Measurements from ENCODE around the gene KRT84.
"Not testable (repeated sequence)": the region's sequence is repeated elsewhere in the genome, so short reads cannot be mapped to it uniquely, and the experiment has no call there.

The KRT84 gene

DNA sequence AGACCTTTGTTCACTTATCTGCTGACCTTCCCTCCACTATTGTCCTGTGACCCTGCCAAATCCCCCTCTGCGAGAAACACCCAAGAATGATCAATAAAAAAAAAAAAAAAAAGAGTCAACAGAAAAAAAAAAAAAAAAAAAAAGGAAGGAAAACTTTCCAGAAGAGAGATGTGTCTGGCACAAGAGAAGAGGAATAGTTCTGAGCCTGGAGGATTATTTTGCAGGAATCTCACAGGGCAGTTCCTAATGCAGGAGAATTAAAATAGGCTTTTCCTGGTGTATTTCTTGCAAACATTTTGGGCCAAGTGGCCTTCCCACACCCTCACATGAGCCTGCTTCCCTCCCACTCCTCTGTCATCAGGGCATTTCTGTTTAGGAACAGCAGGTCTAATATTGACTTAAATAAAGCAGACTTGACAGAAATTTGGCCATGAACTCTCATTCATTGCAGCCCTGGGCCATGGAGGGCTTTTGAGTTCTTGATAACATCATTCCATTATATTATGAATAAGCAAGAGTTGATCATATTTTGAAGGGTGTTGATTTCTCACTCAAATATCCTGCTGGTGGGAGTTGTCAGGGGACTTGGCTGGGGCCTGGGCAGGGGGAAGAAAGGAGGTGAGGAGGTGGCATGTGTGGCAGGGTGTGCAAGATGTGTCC lies 25.3 kb upstream of the KRT84 start:
- not testable (repeated sequence) for DNase-seq (ENCODE audit: low read depth in 2 of 2)

DNA sequence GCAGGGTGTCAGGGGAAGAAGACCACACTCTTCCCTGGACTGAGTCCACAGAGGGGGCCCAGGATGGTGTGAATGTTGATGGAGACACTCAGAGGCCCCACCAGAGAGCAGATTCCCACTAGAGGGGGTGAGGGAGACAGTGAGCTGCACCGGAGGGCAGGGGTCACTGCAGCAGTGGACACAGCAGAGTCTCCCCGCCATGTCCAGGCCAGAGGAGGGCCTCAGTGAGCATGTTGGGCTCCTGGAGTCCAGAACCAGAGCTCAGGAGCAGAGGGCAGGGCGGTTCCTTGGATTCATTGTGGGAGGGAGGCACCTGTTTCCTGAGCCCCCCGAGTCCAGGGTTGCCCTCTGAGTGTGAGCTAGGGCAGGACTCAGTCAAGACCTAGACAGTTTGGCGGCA lies 22.5 kb upstream of the KRT84 start:
- no peak for DNase-seq (ENCODE audit: low read depth in 2 of 2)

DNA sequence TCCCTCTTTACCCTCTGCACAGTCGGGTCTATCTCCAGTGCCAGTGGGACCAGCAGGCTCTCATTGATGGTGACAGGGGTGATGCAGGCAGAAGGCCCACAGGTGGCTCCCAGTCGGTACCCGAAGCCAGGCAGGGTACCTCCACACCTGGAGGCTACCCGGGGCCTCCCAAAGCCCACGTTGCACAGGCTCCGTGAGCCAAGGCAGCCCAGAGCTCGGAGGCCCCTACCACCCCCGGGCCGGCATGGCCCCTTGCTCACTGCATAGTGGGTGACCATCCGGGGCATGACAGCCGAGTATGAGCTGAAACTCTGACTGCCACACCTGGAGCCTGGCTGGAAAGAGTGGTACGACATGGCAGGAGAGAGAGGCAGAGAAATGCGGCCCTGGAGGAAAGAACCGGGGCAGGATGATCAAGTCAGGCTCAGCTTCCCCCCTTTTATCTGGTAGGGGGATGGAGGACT lies 20.5 kb upstream of the KRT84 start, which contains the start of gene KRT82:
KRT82 (minus strand) TSS at position 414 of the 464 bp plus-strand sequence; CDS start at position 356, 58 bp downstream.
- no peak for DNase-seq (ENCODE audit: low read depth in 2 of 2)

DNA sequence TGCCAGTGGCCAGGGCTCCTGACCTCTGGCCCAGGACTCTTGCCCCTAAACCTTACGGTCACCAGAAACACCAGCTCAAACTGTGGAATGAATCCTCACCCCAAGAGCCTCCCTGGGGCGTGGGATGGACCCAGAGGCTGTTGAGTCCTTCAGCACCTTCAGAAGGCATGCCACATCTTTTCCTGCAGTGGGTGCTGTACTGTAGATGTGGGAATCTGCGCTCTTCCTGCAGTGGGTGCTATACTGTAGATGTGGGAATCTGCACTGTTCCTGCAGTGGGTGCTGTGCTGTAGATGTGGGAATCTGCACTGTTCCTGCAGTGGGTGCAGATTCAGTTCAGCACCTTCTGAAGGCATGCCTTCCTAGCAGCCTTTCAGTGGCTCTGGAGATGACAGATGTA lies 19.5 kb upstream of the KRT84 start:
- no peak for DNase-seq (ENCODE audit: low read depth in 2 of 2)

DNA sequence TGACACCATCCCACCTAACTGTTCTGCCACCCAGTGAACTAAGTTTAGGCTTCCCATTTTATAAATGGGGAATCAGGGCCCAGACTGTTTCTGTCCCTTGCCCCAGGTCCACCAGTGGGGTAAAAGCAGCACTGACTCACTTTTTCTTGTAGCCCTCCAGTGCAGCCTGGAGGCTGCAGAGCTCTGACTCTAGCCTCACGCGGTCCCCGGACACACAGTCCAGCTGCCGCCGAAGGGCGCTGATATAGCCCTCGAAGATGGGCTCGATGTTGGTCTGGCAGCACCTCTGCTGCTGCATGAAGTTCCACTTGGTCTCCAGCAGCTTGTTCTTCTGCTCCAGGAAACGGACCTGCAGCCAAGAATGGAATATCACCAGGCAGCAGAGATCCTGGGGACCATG lies 18.1 kb upstream of the KRT84 start:
- no peak for DNase-seq (ENCODE audit: low read depth in 2 of 2)

DNA sequence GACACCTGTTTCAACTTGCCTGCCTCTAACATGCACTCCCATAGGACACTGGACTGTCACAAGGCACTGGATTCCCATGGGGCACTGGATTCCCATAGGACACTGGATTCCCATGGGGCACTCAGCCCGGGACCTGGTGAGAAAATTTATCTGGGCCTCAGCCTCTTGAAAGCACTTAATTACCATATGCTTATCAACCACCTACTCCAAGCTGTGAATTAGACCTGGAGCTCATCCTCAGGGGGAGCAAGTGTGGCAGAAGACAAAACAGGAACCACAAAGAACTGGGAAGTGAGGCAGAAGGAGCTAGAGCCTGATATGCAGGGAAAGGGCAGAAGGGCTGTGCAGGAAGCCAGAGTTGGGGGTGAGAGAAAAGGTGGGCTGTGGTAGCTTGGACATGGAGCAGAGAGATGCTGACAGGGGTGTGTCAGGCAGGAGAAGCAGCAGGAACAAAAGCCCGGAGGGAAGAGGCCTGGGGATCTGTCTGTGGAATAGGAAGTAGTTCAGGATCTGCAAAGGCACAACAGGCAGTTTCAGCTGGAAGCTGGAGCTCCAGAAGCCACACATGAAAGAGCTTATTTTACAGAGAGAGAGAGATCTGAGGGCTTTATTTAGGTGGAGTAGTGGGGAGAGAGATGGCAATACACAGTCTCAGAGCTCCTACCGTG lies 17.6 kb upstream of the KRT84 start:
- no peak for DNase-seq (ENCODE audit: low read depth in 2 of 2)

DNA sequence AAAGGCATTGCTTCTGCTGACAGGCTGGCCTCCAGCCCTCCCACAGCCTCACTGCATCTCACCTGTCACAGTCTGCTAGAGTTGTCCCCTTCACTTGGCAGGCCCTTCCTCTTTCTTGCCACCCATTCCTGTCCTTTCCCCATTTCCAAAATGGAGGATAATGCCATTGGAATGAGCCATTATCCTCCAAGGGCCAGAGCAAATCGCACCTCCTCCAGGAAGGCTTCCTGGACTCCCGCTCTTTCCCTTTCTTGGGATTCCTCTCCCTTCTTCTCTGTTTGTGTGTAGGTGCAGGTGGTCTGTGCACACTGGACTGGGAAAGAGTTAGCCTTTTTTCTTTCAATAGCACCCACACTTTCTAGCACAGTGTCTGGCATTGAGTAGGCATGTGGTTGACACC lies 16.9 kb upstream of the KRT84 start:
- DNase-seq (ENCODE audit: low read depth in 2 of 2), result no peak

DNA sequence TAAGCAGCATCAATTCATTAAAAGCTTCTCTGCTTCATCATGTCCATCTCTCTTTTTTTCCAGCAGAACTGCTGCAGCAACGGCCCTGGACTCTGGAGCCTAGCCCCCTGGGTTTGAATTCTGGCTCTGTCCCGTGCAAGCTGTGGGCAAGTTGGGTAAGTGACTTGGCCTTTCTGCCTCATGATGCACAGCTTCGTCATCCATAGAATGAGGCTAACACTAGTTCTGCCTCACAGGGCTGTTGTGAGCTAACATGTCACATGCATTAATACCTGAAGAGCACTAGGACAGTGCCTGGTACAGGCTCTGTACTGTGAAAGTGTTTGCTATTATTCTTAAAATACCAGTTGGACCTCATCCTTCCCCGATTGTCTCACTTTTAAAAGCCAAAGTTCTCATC lies 16.5 kb upstream of the KRT84 start:
- DNase-seq (ENCODE audit: low read depth in 2 of 2), result no peak

DNA sequence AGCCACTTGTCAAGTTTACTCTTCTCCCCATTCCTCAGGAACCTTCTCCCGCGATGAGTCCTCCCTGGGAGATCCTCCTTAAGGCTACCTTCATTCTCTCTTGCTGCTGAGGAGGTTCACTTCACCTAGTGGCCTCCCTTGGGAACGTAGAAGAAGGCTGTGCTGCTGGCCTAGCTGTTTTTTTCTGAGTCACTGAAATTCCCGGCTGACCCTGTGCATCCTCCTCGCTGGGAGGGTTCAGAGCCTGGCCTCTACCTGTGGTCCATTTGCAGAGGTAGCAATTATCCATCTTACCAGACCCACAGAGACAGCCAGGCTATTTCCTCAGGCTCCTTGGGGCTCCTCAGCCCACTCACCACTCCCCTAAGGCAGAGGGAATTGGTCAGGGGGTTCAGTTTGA lies 16.1 kb upstream of the KRT84 start:
- no peak for DNase-seq (ENCODE audit: low read depth in 2 of 2)

DNA sequence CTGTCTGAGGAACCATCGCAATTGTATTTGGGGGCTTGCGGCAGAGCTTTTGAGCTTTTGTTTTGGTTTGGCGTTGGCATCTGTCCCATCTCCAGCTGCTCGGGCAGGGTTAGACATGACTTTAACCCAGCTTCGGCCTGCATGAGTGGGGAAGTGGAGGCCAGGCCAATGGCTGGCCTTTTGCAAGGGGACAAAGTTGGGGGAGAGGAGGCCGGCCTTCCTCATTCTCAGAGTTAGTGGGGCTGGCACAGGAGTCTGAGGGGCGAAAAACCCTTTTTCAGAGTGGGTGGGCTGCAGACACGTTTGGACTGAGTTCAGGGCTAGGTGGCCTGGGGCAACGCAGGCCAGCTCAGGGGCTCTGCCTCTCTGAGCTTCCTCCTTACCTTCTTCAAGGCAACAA lies 15.5 kb upstream of the KRT84 start:
- DNase-seq (ENCODE audit: low read depth in 2 of 2), result no peak

DNA sequence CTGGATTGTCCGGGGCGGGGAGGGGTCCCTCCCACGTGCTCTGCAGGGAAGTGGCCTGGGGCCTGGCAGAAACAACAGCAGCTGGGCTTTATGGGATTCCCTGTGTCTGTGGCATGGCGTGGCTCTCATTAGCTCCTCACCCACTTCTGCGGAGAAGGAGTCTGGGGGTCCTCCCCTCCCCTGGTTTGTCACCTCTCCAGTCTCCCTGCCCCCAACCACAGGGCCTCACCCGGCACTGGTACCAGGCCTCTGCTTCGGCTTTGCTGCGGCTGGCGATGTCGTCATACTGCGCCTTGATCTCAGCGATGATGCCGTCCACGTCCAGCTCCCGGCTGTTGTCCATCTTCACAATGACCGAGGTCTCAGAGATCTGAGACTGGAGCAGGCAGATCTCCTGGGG lies 14.3 kb upstream of the KRT84 start:
- DNase-seq (ENCODE audit: low read depth in 2 of 2), result no peak

DNA sequence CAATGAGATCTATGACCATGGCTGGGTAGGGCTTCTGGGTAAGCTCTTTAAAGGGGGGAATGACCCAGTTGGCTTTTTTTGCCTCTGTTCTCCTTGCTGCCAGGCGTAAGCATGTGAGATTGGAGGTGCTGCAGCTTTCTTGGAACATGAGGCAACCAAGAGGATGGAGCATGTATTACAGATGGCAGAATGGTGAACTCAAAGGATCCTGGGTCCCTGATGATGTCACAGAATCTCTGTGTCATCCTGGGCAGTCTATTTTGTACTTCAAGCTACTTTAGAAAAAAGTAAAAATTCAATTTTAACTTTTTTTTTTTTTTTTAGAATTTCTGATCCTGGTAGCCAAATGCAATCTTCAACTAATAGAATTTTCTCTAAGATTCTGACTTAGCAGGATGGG lies 12.7 kb upstream of the KRT84 start:
- DNase-seq (ENCODE audit: low read depth in 2 of 2), result no peak

DNA sequence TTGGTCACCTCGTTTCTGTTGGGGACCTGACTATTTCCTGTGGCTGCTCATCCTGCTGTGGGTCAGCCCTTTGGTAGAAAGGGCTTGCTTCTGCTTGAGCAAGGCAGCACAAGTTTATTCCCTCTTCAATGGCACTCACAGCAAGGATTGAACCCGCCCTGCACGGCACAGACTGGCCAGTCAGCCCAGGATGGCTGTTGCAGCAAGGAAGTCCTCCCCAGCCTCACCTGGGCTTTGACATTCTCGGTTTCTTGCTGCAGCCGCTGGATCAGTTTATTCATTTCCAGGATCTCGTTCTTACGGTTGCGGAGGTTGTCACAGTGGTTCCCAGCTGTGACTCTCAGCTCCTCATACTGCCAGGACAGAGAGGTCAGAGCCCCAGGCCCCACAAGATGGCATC lies 11.2 kb upstream of the KRT84 start:
- no peak for DNase-seq (ENCODE audit: low read depth in 2 of 2)

DNA sequence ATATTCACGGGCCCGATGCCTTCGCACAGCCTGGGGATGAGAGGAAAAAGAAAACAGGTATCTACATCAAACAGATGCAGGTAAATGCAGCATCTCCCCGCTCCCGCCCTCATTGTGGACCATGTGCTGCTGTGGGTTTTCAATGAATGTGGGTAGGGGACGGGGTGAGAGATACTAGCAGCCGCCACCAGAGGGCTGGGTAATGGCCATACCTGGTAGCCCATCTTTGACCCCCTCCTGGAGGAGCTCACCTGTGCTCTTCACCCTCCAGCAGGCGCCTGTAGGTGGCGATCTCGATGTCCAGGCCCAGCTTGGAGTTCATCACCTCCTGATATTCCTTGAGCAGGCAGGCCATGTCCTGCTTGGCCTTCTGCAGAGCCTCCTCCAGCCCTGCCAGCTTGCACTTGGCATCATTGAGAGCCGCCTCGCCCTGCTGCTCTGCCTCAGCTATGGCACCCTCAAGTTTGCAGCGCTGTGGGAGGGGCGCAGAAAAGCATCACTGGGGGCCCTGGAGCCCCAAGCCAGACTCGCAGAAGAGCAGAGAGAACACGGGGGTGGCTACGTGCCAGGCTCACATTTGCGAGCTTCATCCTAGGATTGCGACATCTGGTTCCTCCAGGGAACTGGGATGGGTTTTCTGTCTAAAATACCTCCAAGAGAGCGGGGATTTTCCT lies 10.4 kb upstream of the KRT84 start:
- no peak for DNase-seq (ENCODE audit: low read depth in 2 of 2)

DNA sequence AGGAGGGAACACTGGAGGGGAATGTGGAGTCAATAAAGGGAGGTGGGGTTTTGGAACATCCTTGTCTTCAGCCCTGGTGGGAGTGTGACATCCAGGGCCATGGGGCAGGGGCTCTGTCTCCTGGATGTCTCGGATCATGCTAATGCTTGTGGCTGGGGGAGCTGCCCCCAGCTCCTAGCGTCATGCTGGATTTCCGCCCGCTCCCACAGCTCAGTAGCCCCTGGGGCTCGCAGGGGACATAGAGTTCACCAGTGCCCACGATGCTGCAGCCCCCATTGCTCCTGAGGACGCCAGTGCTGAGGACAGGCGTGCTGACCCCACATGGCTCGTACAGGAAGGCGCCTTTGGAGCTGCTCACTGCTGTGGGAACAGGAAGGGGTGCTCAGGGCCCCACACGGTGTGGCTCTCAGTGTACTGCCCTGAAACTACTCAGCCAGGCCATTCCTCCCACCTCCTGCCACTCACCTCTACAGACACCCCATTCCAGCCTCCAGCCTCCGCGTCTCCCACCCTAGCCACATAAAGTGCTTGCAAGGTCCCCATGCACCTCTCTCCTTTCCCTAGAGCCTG lies 9.5 kb upstream of the KRT84 start:
- no peak for DNase-seq (ENCODE audit: low read depth in 2 of 2)

DNA sequence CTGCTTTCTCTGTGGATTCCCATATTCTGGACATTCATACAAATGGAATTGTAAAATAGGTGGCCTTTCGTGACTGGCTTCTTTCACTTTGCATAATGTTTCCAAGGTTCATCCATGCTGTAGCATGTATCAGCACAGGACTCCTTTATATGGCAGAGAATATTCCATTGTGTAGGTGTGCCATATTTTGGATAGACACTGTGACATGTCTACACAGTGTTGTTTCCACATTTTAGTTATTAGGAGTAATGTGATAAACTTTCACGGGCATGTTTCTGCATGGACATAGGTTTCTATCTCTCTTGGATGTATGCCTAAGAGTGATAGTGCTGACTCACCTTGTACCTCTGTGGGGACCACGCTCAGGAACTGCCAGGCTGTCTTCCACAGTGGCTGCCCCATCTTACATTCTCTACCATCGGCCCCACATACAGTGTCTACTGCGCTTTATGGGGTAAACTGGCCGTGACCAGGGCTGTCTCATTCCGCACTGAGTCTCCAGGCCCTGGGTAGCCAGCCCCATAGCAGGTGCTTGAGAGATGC lies 7.1 kb upstream of the KRT84 start:
- DNase-seq (ENCODE audit: low read depth in 2 of 2), result no peak

DNA sequence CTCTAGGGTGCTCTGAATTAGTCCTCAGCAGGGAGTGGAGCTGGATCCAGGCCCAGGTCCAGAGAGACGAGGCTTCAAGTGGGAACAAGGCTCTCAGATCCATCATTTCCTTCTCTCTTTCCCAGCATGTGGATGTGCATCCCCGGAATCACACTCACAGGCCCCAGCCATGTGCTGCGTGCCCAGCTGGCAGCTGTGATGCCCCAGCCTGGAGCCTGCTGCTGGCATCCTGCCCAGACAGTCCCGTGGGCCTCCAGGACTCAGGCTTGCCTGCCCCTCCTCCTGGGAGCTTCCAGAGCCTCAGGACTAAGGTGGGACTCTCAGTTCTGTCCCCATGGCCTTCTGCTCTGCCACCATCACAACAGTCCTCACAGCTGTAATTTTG lies 6.2 kb upstream of the KRT84 start:
- DNase-seq (ENCODE audit: low read depth in 2 of 2), result no peak

DNA sequence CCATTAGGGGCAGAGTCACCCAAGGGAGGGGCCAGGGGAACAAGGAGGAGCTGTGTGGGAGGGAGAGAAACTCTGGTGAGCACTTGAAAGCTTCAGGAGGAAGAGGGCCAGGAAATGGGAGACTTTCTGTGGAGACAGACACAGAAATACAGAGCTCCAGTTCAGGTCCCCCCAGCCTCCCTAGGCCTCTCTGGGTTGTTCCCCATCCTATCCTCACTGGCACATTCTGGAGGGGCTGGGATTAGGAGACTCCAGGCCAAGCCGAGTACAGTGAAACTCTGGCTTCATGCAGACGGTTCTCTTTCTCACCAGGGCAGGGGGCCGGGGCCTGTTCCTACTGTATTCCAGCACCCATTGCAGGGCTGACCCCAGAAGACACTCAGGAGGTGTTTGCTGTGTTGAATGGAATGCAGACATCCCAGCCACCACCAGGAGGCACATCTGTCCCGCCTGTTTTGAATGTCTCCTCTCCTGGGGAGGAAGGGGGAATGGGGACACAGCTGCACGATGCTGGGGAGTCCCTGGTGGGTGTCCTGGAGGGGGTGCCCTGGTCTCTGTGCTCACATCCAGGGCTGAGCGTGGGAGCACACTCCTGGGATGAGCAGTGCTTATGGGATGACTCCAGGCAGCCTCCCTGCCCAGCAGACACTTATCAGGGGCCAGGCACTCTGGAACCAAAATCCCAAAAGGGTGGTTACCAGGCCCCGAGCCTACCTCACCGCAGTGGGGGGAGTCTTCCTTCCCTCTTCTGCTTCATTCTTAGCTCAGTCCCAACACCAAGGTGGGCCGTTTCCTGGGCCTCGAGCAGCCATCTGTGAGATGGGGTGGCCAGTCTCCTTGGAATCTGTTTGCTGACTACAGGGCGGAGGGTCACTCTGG lies 5.5 kb upstream of the KRT84 start:
- no peak for DNase-seq (ENCODE audit: low read depth in 2 of 2)

DNA sequence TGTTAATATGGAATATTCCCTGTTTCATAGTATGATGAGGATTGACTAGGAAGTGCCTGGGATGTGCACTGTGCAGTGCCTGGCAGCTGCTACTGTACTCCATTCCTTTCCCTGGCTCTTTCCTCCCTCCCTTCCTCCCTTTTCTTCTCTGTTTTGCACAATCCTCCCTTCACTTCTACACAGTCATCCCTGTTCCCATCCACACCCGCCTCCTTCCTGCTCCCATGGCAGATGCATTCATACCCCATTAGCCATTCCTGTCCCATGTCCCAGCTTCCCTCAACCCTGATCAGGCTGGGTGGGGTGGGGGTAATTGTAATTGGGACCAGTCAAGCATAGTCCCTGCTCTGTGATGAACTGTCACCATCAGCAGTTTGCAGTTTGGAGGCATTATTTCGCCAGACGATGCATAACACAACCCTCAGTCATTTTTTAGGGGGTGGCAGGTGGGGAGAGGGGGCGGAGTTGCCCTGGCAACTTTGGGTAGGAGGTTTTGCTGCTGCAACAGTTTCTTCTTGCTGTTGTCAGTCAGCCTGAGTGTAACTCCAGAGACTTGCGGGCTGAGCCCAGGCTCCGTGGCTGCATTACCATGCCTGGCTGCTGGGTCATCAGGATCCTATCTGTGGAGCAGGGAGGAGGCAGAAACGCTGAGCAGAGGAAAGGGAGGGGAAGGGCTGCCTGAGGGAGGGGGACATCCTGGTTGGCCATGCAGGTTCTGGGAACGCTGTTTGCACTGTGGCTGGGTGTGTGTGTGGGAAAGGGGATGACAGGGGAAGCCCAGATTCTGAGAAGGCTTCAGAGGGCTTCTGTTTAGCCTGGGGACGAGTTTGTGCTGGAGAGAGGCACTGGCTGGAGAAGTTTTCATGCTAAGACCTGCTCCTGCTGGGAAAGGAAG lies 4.1 kb upstream of the KRT84 start:
- no peak for DNase-seq (ENCODE audit: low read depth in 2 of 2)

DNA sequence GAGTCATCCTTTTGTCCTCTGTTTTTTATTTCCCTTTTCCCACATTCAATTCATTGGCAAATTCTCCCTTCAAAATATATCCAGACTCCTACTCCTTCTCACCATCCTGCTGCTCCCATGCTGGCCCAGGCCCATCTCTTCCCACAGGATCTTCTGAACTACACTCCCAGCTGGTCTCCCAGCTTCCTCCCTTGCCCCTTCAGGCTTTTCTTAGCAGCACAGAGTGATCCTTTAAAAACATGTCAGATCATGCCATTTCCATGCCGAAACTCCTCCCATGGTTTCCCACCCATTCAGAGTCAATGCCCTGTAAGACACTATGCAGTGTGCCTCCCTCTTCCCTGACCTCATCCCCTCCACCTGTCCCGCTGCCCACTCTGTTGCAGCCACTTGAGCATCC lies 2.4 kb upstream of the KRT84 start:
- no peak for DNase-seq (ENCODE audit: low read depth in 2 of 2)

Data from activated CD4-positive, alpha-beta T cell treated with anti-CD3 and anti-CD28 coated beads for 24 hours (primary cell).